Right lobe of liver (tissue), 4 donors: ENCODE measurements around the gene CPNE7.

Source experiments
- POLR2A ChIP-seq: fragments of 450-650 bp; IDR thresholded peaks from one replicate; pipeline ENCODE4 v1.6.1; 2017; ENCODE audit warnings: antibody characterized with exemption, mild to moderate bottlenecking
- TF ChIP-seq, protein P1 (sequence below), 4 donors: fragments of 200-600 bp in 3 of 4; fragments of 450-650 bp in 1 of 4; IDR thresholded peaks; one replicate each; pipeline versions ENCODE4 v1.5.1 to v1.8.0; 2016 to 2022; ENCODE audit warnings: antibody characterized with exemption in 4 of 4, mild to moderate bottlenecking in 2 of 4
- donor health status: DM: no; HTN: no; CAD: no.
- donor health status: DM: no; HTN: no; CAD: no.
- donor health status: DM: no; HTN: yes; CAD: no.

DNA sequence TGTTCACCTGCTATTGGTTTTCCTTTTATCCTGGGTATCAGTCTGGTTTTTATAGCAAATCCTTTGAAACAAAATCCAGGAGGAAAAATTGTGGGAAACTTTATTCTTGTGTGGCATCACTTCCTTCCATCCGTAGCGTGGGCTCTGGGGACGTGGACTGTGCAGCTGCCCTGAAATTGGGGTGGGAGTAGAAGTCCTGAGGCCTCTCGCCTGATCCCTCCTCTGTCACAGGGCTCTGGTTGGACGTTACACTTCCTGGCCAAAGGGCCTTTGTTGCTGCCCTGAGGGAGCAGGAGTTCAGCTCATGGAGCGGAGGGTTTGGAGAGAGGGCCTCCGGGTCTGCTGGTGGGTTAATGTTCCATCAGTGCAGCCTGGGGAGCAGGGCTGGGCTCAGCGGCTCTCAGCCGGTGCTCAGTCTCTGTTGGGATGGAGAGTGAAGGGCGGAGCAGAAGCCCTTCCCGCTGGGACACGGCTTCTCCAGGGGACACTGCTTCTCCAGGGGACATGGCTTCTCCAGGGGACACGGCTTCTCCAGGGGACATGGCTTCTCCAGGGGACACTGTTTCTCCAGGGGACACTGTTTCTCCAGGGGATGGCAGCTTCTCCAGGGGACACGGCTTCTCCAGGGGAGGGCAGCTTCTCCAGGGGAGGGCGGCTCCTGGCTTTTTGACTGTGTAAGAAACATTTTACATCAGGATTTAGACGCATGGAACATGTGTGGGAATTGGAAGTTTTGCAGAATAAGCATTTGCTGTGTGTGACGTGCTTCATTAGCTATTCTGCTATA is 30.3 kb upstream of the CPNE7 start:
- TF ChIP-seq, protein P1, sequence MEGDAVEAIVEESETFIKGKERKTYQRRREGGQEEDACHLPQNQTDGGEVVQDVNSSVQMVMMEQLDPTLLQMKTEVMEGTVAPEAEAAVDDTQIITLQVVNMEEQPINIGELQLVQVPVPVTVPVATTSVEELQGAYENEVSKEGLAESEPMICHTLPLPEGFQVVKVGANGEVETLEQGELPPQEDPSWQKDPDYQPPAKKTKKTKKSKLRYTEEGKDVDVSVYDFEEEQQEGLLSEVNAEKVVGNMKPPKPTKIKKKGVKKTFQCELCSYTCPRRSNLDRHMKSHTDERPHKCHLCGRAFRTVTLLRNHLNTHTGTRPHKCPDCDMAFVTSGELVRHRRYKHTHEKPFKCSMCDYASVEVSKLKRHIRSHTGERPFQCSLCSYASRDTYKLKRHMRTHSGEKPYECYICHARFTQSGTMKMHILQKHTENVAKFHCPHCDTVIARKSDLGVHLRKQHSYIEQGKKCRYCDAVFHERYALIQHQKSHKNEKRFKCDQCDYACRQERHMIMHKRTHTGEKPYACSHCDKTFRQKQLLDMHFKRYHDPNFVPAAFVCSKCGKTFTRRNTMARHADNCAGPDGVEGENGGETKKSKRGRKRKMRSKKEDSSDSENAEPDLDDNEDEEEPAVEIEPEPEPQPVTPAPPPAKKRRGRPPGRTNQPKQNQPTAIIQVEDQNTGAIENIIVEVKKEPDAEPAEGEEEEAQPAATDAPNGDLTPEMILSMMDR (IDR thresholded peaks at IDR 0.05), result no peak
- TF ChIP-seq POLR2A, result no peak
